Keratinocyte (primary cell): Measurements from ENCODE around the gene SNX17. TPM values are rescaled to one million over a fixed set of nuclear protein-coding genes. Genes with fewer than 3 reads are reported as not detected.
A peak's percentile ranks its signal among the peaks of the same experiment; 100 is the strongest.

Experiments used
- DNase-seq: peaks from one replicate; pipeline ENCODE4 v3.0.0-alpha.2; 2011; ENCODE audit warnings: low read depth, missing footprints, low spot score
- FAIRE-seq: peaks from 2 replicates; lab custom pipeline; 2011; peaks lifted over from hg19 to GRCh38; lab: Jason Lieb, UNC
- H2AFZ ChIP-seq: 2 replicates; pipeline ENCODE4 v1.6.0; 2012; ENCODE audit warnings: low read length, control low read depth, inconsistent platforms; ENCODE audit not compliant: control insufficient read depth
- H3K27ac ChIP-seq: 2 replicates; pipeline ENCODE4 v1.5.1; 2011; ENCODE audit warnings: low read length; ENCODE audit not compliant: control insufficient read depth, insufficient read depth
- H3K27me3 ChIP-seq: 3 replicates; pipeline ENCODE4 v1.6.0; 2011; ENCODE audit warnings: low read length; ENCODE audit not compliant: control insufficient read depth, insufficient read depth; ENCODE audit errors: extremely low read depth
- H3K36me3 ChIP-seq, 2 experiments: 2 replicates in 1 of 2; 3 replicates in 1 of 2; pipeline ENCODE4 v1.5.1; 2011; ENCODE audit warnings: low read length in 2 of 2, mild to moderate bottlenecking in 1 of 2; ENCODE audit not compliant: control insufficient read depth in 2 of 2, insufficient read depth in 2 of 2; ENCODE audit errors: extremely low read depth in 1 of 2
- H3K4me1 ChIP-seq: 3 replicates; pipeline ENCODE4 v1.5.1; 2011; ENCODE audit warnings: low read length; ENCODE audit not compliant: control insufficient read depth, insufficient read depth; ENCODE audit errors: extremely low read depth
- H3K4me2 ChIP-seq: 3 replicates; pipeline ENCODE4 v1.6.0; 2011; ENCODE audit warnings: low read depth, low read length; ENCODE audit not compliant: control insufficient read depth, insufficient read depth; ENCODE audit errors: extremely low read depth
- H3K4me3 ChIP-seq, 3 experiments: fragments of 200-600 bp in 1 of 3; sonication (generic) in 1 of 3; 2 replicates in 2 of 3; 3 replicates in 1 of 3; pipeline ENCODE4 v1.5.1; 2011 to 2016; ENCODE audit warnings: low read length in 3 of 3, mild to moderate bottlenecking in 3 of 3, control low read depth in 2 of 3, inconsistent platforms in 1 of 3, low read depth in 1 of 3, mixed read lengths in 1 of 3, mixed run types in 1 of 3, moderate library complexity in 1 of 3; ENCODE audit not compliant: control insufficient read depth in 2 of 3, insufficient read depth in 2 of 3; ENCODE audit errors: extremely low read depth in 1 of 3
- H3K79me2 ChIP-seq: 2 replicates; pipeline ENCODE4 v1.6.0; 2012; ENCODE audit warnings: low read length; ENCODE audit not compliant: control insufficient read depth, insufficient read depth
- H3K9ac ChIP-seq: 3 replicates; pipeline ENCODE4 v1.6.0; 2011; ENCODE audit warnings: low read length; ENCODE audit not compliant: control insufficient read depth, insufficient read depth; ENCODE audit errors: extremely low read depth
- H3K9me1 ChIP-seq: 3 replicates; pipeline ENCODE4 v1.6.0; 2011; ENCODE audit warnings: low read length; ENCODE audit not compliant: control insufficient read depth, insufficient read depth; ENCODE audit errors: extremely low read depth
- H3K9me3 ChIP-seq: 2 replicates; pipeline ENCODE4 v1.5.1; 2012; ENCODE audit warnings: low read depth, low read length; ENCODE audit not compliant: control insufficient read depth
- H4K20me1 ChIP-seq: 3 replicates; pipeline ENCODE4 v1.6.0; 2011; ENCODE audit warnings: low read length; ENCODE audit not compliant: control insufficient read depth, insufficient read depth; ENCODE audit errors: extremely low read depth
- EZH2 ChIP-seq: IDR thresholded peaks from one replicate; pipeline ENCODE4 v1.6.1; 2012; ENCODE audit warnings: inconsistent platforms, mild to moderate bottlenecking, low read length, moderate library complexity
- dilution Hi-C: fragments of 300-500 bp; cut with MboI; formaldehyde crosslinking; loops from one replicate; pipeline ENCODE4 v1.7.0; 2020; ENCODE audit warnings: low sequenced_read_pairs; ENCODE audit not compliant: extremely low pct_ligation_motif_present
- polyA plus RNA-seq, 5 experiments: library from polyadenylated mRNA; depleted of rRNA in 3 of 5; stranded (reverse) in 3 of 5; stranded (forward) in 1 of 5; unstranded in 1 of 5; fragments of >200 nt; gene quantifications; 1 replicate in 1 of 5; 2 replicates in 3 of 5; 3 replicates in 1 of 5; pipeline versions ENCODE4 v1.2.1 to v1.2.3, GENCODE V29; 2011 to 2012; ENCODE audit warnings: missing spikeins in 2 of 5, low read depth in 1 of 5, low replicate concordance in 1 of 5
- TF ChIP-seq, protein P1 (sequence below), 3 experiments: IDR thresholded peaks in 1 of 3; conservative IDR thresholded peaks in 1 of 3; optimal IDR thresholded peaks in 1 of 3; 2 replicates in 2 of 3; 3 replicates in 1 of 3; pipeline versions ENCODE3 to v1.5.1; 2011; ENCODE audit warnings: low read length in 3 of 3, mild to moderate bottlenecking in 3 of 3, moderate library complexity in 2 of 3, control low read depth in 1 of 3, inconsistent platforms in 1 of 3; ENCODE audit not compliant: insufficient read depth in 2 of 3; ENCODE audit errors: extremely low read depth in 1 of 3

SNX17 gene
- polyA plus RNA-seq, 1 donor (not counting 4 experiments of a cell fraction or from before 2014, with no cell fraction given), result 83.3 TPM

- dilution Hi-C loops, result no loop called here
- DNase-seq (no peak), FAIRE-seq (no peak)
- no peak for TF ChIP-seq EZH2
- TF ChIP-seq, protein P1, sequence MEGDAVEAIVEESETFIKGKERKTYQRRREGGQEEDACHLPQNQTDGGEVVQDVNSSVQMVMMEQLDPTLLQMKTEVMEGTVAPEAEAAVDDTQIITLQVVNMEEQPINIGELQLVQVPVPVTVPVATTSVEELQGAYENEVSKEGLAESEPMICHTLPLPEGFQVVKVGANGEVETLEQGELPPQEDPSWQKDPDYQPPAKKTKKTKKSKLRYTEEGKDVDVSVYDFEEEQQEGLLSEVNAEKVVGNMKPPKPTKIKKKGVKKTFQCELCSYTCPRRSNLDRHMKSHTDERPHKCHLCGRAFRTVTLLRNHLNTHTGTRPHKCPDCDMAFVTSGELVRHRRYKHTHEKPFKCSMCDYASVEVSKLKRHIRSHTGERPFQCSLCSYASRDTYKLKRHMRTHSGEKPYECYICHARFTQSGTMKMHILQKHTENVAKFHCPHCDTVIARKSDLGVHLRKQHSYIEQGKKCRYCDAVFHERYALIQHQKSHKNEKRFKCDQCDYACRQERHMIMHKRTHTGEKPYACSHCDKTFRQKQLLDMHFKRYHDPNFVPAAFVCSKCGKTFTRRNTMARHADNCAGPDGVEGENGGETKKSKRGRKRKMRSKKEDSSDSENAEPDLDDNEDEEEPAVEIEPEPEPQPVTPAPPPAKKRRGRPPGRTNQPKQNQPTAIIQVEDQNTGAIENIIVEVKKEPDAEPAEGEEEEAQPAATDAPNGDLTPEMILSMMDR (optimal IDR thresholded peaks at IDR 0.05 in 1 of 3, IDR thresholded peaks at IDR 0.05 in 1 of 3, conservative IDR thresholded peaks at IDR 0.05 in 1 of 3; ENCODE audit: extremely low read depth in 1 of 3, insufficient read depth in 2 of 3, low read length in 3 of 3), result no peak
- Histone ChIP-seq H3K27me3 (no peaks in the 10 kb centered on the region), H3K9ac (peak overlapping the region; percentile 99), H3K36me3 (peaks cover 5 to 16% of the 10 kb centered on the region in 2 experiments), H3K9me1 (no peaks in the 10 kb centered on the region), H3K4me3 (peak overlapping the region; percentile 76 to 87 (median 79)), H3K27ac (peak overlapping the region; percentile 91), H3K4me1 (peaks cover 27% of the 10 kb centered on the region), H3K4me2 (peak overlapping the region; percentile 88), H2AFZ (peak overlapping the region; percentile 90), H4K20me1 (peaks cover 6% of the 10 kb centered on the region), H3K79me2 (peaks cover 10% of the 10 kb centered on the region), H3K9me3 (no peaks in the 10 kb centered on the region)
These were observed 48.1 kb upstream of the SNX17 start for GRCh38 chr2:27322301-27322765.

DNA sequence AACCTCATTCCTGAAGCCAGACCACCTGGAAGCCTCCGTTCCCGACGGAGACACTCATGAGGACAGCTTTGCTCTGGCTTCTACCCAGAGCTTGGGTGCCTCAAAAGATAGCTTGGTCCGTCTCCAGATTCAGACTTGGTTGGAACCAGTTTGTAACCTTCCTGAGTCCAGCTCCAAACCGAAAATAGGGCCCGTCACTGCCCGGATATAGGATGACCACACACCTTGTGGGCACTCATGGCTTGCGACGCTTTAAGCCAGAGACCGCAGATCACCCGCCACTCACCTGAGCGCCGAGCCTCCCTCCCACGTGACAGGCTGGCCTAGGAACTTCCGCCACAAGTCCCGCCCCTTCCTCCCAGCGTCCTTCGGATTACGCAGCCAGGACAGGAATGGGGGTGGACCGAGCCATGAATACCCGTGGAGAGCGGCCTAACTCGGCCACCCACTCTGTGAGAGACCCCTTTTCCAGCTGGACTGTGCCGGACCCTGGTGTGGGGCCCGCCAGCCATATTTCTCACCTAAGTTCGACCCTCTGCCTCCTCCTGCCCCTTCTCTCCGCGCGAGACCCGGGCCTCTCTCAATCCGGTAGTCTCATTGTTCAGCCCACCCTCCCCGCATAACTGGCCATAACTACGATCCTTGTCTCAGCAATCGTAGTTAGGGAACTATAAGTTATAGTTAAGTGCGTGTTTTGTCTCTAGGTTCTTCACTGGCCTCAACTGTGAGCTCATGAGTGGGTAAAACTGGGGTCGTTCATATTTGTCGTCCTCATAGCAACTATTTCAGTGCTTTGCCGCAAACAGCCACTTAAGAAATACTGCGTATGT, 47.4 kb upstream of the SNX17 start, which contains the start of gene MPV17:
Gene MPV17 (minus strand): TSS at position 332 of the 830 bp plus-strand sequence. CDS start 580 bp downstream, outside the sequence.
- DNase-seq (peak; percentile 68), FAIRE-seq (no peak)
- peaks cover 3% of the 10 kb centered on the region for H4K20me1 ChIP-seq
- no peaks in the 10 kb centered on the region for H3K9me3 ChIP-seq
- peaks cover 8 to 13% of the 10 kb centered on the region in 2 experiments for H3K36me3 ChIP-seq
- H3K4me3 ChIP-seq, result peak within 1 kb of the TSS; percentile 76 to 87 (median 79)
- H3K9me1 ChIP-seq, result no peaks in the 10 kb centered on the region
- H3K79me2 ChIP-seq, result peaks cover 10% of the 10 kb centered on the region
- dilution Hi-C loops, result no loop called here
- peak within 1 kb of the TSS; percentile 99 for H3K9ac ChIP-seq
- H2AFZ ChIP-seq, result peak within 1 kb of the TSS; percentile 90
- peaks cover 27% of the 10 kb centered on the region for H3K4me1 ChIP-seq
- peak within 1 kb of the TSS; percentile 91 for H3K27ac ChIP-seq
- TF ChIP-seq EZH2, result no peak
- TF ChIP-seq, protein P1 (optimal IDR thresholded peaks at IDR 0.05 in 1 of 3, IDR thresholded peaks at IDR 0.05 in 1 of 3, conservative IDR thresholded peaks at IDR 0.05 in 1 of 3; ENCODE audit: extremely low read depth in 1 of 3, insufficient read depth in 2 of 3, low read length in 3 of 3), result no peak
- no peaks in the 10 kb centered on the region for H3K27me3 ChIP-seq
- H3K4me2 ChIP-seq, result peak within 1 kb of the TSS; percentile 88
